Retinal pigment epithelial cell (primary cell): ENCODE results near the gene SORCS2.

Source experiments
- DNase-seq: peaks from one replicate; pipeline ENCODE4 v3.0.0-alpha.2; 2010; ENCODE audit warnings: low read depth
- H3K4me3 ChIP-seq: 2 replicates; pipeline ENCODE4 v1.5.1; 2011; ENCODE audit warnings: mild to moderate bottlenecking, low read length, control low read depth, moderate library complexity
- TF ChIP-seq, protein P1 (sequence below): conservative IDR thresholded peaks from 2 replicates; pipeline ENCODE4 v1.5.1; 2011; ENCODE audit warnings: low read depth, low read length, control low read depth, inconsistent platforms

Gene SORCS2

DNA sequence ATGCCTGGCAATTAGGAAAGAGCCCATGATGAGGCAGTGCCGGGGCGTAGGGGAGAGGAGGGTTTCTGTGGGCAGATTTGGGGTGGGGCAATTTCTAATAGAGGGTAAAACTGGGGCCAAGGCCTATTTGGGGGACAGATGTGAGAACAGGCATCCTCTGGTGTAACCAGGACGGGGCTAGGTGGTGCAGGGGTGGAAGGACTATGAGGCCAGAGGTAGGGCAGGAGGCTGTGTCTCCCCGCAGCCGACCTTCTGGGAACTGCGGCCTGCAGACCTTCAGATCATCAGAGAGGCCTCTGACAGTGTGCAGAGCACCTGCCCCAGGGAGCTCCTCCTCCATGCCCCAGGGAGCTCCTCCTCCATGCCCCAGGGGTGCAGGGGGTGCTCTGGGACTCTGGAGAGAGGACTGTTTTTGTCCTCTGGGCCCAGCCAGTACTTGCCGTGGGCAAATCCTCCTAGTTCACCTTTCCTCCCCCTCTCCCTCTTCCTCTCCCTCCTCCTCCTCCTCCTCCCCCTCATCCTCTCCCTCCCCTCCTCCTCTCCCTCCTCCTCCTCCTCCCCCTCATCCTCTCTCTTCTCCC, 101.9 kb downstream of the SORCS2 start:
- H3K4me3 ChIP-seq = no peak overlapping the region
- no peak for DNase-seq
- TF ChIP-seq, protein P1, sequence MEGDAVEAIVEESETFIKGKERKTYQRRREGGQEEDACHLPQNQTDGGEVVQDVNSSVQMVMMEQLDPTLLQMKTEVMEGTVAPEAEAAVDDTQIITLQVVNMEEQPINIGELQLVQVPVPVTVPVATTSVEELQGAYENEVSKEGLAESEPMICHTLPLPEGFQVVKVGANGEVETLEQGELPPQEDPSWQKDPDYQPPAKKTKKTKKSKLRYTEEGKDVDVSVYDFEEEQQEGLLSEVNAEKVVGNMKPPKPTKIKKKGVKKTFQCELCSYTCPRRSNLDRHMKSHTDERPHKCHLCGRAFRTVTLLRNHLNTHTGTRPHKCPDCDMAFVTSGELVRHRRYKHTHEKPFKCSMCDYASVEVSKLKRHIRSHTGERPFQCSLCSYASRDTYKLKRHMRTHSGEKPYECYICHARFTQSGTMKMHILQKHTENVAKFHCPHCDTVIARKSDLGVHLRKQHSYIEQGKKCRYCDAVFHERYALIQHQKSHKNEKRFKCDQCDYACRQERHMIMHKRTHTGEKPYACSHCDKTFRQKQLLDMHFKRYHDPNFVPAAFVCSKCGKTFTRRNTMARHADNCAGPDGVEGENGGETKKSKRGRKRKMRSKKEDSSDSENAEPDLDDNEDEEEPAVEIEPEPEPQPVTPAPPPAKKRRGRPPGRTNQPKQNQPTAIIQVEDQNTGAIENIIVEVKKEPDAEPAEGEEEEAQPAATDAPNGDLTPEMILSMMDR = no peak

DNA sequence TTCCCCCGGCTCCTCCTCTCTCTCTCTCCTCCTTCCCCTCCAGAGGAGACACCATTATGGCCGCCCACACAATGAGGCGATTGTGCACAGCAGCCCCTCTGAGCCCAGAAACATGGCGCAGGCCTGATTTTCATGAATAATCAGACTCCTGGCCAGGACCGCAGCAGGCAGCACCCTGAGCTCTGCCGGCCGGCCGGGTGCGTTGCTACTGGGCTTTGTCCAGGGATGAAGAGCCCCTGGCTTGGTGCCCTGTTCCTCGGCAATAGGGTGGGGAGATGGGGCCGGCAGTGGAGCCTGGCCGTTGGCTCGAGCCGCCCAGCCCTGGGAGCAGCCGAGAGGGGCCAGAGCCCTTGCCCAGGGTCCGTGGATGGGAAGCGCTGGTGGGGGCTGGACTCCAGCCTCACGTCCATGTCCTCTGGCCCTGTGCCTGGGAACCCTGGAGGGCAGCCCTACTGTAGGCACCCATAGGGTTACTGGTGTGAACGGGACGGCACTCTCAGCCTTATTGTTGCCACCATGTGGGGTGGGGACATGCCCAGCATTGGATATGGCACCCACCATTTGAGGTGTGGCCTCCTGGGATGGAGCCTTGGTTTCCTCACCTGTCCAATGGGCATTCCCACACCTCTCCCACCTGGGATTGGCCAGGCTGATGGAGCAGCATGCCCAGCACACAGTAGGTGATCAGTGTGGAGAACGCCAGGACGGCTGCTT, 103.0 kb downstream of the SORCS2 start:
- TF ChIP-seq, protein P1 = no peak
- no peak overlapping the region for H3K4me3 ChIP-seq
- no peak for DNase-seq

DNA sequence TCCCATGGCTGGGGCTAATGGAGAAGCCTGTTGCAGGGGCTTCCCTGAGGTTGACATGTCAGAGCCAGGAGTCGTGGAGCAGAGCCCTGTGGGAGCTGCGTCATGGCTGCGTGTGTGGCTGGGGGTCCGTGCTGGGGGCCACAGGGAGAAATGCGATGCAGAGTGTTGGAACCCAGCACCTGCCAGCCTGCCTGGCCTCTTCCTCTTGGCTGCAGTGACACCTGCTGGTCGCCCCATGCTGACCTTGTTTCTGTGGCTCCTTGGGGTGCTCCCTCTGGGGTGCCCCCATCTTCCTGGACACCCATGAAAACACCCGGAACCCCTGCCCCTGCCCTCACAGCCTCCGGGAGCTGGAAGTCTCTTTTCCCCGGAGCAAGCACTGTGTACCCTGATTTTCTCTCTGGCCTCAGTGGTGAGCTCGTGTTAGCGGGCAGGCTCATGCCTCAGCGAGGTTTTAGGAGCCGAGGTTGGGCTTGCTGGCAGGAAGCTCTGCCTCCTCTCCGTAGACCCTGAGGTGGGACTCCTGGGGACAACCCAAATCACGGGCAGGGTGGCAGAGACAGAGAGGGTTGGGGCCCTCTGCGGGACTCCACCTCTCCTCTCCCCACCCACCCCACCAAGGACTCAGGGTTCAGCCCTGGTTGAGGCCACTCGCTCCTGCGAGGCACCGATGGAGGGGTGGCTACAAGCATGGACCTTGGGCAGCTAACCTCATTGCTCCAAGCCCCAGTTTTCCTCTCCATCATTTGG, 103.7 kb downstream of the SORCS2 start:
- H3K4me3 ChIP-seq = no peak overlapping the region
- TF ChIP-seq, protein P1 = peak; percentile 74
- no peak for DNase-seq

DNA sequence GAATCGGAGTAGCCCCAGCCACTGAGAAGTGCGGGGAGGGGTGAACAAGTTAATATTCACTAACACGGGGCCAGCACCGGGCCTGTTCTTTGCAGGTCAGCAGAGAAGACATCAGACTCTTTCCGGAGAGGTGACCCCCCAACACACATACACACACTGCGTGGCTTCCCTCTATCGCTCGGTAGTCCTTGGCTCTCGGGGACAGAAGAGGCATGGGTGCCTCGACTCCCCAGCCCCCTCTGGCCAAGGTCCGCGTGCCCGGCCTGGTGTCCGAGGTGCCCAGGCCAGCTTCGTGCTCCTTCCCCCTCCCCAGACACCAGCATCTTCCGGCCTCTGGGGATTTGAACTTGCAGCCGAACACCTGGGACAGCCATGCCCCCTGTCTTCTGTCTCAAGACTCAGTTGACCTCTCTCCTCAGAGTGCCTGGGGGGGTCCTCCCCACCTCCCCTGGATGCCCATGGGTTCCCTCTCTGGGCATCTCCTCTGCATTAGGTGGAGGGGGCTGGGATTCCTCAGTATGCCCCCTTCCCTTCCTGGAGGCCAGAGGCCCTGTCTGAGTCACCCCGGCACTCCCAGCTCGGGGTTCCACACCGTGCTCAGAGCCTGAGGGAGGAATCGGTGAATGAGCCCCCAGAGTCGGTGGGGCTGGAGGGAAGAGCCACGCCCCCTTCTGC, 104.5 kb downstream of the SORCS2 start:
- no peak for DNase-seq
- H3K4me3 ChIP-seq = no peak overlapping the region
- TF ChIP-seq, protein P1 = no peak

DNA sequence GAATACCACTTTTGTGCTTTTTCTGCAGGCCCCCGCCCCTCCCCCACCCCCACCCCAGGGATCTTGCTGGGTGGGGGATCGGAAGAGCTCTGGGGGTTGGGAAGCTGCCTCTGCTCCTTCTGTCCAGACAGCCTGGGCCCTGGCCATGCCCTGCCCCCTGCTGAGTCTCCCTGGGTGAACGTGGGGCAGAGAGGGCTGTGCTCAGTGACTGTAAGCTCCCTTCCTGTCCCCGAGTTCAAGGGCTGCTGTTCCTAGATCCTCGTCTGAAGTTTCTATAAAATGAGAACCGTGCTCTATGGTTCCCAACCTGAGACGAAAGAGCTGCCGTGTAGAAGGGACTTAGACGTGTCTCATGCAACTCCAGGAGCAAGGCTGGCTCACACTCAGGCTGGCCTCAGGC, 105.0 kb downstream of the SORCS2 start:
- TF ChIP-seq, protein P1 = no peak
- DNase-seq = no peak
- H3K4me3 ChIP-seq = no peak overlapping the region

DNA sequence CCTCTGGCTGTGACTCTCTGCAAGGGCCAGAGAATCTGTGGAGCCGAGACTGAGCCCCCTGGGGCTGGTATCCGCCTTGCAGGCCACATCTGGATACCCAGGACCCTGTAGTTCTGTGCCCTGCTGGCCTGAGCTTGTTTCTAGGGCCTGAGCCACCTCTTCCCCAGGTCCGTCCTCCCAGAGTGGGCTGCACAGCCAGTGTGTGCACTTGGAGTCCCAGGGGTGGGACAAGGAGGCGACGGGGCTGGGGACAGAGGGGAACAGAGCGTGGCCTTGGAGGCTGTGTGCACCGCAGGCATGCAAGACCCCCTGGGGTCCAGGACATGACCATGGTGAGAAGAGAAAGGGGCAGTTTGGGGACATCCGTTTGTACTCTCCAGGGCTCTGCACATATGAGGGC, 105.5 kb downstream of the SORCS2 start:
- no peak overlapping the region for H3K4me3 ChIP-seq
- TF ChIP-seq, protein P1 = no peak
- no peak for DNase-seq
